ENCODE data around the gene LIPC. TPM values are rescaled to one million over a fixed set of nuclear protein-coding genes. Genes with fewer than 3 reads are reported as not detected.

The LIPC gene
- total RNA-seq, 1 donor from 2014 or later = 3.6 TPM

GRCh38 chr15:58605931-58606530, 174.2 kb downstream of the LIPC start:
- intact Hi-C loops (cut with micrococcal nuclease) = no loop called here

GRCh38 chr15:58606577-58607080, 174.8 kb downstream of the LIPC start:
- intact Hi-C loops (cut with micrococcal nuclease) = no loop called here

GRCh38 chr15:58608129-58608590, 176.4 kb downstream of the LIPC start:
- intact Hi-C loops (cut with micrococcal nuclease) = no loop called here

GRCh38 chr15:58608711-58609110, 176.9 kb downstream of the LIPC start:
- intact Hi-C loops (cut with micrococcal nuclease) = no loop called here

- intact Hi-C loops (cut with micrococcal nuclease) = no loop called here
These were observed 180.2 kb downstream of the LIPC start for GRCh38 chr15:58611731-58612676.

GRCh38 chr15:58616171-58616570, 184.4 kb downstream of the LIPC start:
- intact Hi-C loops (cut with micrococcal nuclease) = no loop called here

All from T-helper 2 cell treated with Interferon-gamma antibody and Interleukin-4, amounts not matched to agents 100 ng/mL and 5 ng/mL, for 36 hours (primary cell).